ENCODE results near the gene ATF5.

DNA sequence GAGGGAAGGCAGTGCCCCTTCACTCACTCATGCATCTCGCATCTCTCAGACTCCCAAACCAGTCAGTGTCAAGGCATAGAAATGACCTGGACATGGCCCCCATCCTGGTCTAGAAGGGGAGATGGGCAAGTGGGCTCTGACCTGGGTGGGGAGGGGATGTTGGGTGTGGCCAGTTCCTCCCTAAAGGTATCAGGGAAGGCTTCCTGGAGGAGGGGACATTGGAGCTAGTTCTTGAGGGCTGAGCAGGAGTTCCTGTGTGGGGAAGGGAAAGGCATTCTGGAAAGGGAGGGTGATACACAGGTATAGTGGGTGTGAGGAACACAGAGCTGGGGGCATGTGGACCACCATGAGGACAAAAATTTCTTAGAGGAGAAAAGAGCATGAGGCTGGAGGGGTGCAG is 36.3 kb upstream of the ATF5 start:
- TF ChIP-seq, protein P1, sequence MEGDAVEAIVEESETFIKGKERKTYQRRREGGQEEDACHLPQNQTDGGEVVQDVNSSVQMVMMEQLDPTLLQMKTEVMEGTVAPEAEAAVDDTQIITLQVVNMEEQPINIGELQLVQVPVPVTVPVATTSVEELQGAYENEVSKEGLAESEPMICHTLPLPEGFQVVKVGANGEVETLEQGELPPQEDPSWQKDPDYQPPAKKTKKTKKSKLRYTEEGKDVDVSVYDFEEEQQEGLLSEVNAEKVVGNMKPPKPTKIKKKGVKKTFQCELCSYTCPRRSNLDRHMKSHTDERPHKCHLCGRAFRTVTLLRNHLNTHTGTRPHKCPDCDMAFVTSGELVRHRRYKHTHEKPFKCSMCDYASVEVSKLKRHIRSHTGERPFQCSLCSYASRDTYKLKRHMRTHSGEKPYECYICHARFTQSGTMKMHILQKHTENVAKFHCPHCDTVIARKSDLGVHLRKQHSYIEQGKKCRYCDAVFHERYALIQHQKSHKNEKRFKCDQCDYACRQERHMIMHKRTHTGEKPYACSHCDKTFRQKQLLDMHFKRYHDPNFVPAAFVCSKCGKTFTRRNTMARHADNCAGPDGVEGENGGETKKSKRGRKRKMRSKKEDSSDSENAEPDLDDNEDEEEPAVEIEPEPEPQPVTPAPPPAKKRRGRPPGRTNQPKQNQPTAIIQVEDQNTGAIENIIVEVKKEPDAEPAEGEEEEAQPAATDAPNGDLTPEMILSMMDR (IDR thresholded peaks at IDR 0.05) = no peak
- no peak for TF ChIP-seq POLR2A (IDR thresholded peaks at IDR 0.05)
